Cardiac fibroblast (primary cell): Measurements from ENCODE around the gene PLA2G1B.
"Not testable (repeated sequence)": the region's sequence is repeated elsewhere in the genome, so short reads cannot be mapped to it uniquely, and the experiment has no call there.

Experiments
- DNase-seq, 2 donors: peaks; one replicate each; pipeline versions ENCODE4 v3.0.0 to v3.0.0-alpha.2; 2010; ENCODE audit warnings: low read depth in 2 of 2
- H3K4me3 ChIP-seq, 2 donors: replicated peaks in 1 of 2; 1 replicate in 1 of 2; 2 replicates in 1 of 2; pipeline ENCODE4 v1.5.1; 2011; ENCODE audit warnings: low read depth in 2 of 2, low read length in 2 of 2, mild to moderate bottlenecking in 2 of 2, moderate library complexity in 1 of 2
- CTCF ChIP-seq: IDR thresholded peaks from one replicate; pipeline ENCODE4 v1.5.1; 2011; ENCODE audit warnings: low read depth, mild to moderate bottlenecking, low read length, inconsistent platforms

The PLA2G1B gene

DNA sequence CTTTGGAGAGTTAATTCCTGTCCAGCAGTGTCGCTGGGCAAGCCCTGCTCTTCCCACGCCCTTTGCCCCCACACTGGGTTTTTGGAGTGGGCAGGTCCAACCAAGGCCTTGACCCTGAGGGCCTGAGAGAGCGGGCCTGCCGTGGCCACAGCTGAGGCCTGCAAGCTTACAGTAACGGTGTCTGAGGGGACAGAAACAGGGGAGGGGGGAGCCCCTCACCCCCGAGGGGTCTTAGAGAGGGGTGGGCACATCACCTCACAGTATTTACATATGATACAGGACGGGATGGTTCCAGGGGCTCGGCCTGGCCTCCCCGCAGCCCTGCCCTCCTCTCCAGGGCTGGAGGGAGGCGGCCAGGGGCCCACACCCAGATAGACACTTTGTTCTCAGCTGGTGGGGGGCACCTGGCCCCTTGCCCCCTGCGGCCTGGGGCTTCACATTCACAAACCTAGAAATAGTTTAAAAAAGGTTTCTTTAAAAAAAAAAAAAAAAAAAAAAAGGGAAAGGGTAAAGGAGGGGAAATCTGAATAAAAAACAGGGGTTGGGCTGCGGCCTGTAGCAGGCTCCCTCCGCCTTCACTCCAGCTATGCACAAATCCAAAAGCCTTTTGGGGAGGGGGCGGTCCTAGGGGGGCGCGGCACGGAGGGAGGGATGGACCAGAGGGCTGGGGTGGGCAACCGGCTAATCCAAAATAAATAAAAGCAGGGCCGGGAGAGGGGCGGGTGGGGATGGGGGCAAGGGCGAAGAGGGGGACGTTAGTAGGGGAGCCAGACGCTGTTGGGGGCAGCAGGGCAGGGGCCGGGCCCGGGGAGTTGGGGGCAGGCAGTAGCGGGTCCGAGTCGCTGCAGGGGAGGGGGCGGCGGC, 14.8 kb upstream of the PLA2G1B start:
- TF ChIP-seq CTCF = no peak
- DNase-seq = no peak
- H3K4me3 ChIP-seq = no peak overlapping the region

GRCh38 chr12:120339256-120339655, 11.7 kb upstream of the PLA2G1B start:
- H3K4me3 ChIP-seq = no peak overlapping the region
- no peak for DNase-seq
- TF ChIP-seq CTCF = no peak

DNA sequence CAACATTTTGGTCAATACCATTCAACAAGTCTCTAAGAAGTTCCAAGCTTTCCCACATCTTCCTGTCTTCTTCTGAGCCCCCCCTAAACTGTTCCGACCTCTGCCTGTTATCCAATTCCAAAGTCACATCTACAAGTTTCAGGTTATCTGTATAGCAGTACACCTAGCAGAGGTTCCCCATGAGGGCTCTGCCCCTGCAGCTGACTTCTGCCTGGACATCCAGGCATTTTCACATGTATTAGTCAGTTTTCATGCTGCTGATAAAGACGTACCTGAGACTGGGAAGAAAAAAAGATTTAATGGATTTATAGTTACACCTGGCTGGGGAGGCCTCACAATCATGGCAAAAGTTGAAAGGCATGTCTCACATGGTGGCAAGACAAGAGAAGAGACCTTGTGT, 10.2 kb upstream of the PLA2G1B start:
- H3K4me3 ChIP-seq = no peak overlapping the region
- DNase-seq = no peak
- no peak for TF ChIP-seq CTCF

GRCh38 chr12:120336392-120336791, 8.8 kb upstream of the PLA2G1B start:
- not testable (repeated sequence) for DNase-seq, H3K4me3 ChIP-seq

GRCh38 chr12:120335447-120335846, 7.9 kb upstream of the PLA2G1B start:
- DNase-seq = peak; percentile 44 to 62
- not testable (repeated sequence) for H3K4me3 ChIP-seq
- TF ChIP-seq CTCF = peak; percentile 71

DNA sequence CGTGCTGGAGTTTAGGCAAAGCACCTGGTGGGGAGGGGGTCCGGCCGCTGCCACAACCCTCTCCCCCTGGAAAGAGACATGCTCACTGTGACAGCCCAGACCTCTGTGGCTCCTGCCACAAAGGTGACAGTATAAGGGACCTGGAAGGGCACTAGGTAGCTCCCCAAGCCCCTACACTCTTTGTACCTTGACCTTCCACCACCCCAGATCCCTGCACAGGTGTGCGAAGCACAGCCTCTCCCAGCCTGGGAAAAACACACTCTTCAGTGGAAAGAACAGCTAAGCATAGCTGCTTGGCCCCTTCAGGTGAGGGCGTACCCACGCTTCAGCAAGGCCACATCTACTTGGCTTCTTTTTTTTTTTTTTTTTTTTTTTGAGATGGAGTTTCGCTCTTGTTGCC, 4.9 kb upstream of the PLA2G1B start:
- no peak for TF ChIP-seq CTCF
- no peak for DNase-seq
- H3K4me3 ChIP-seq = no peak overlapping the region

- TF ChIP-seq CTCF = no peak
- DNase-seq = no peak
- no peak overlapping the region for H3K4me3 ChIP-seq
These were observed 4.5 kb upstream of the PLA2G1B start for GRCh38 chr12:120332041-120332440.
